ENCODE data around the gene TMCC1. TPM values are rescaled to one million over a fixed set of nuclear protein-coding genes. Genes with fewer than 3 reads are reported as not detected.

Gene TMCC1
- total RNA-seq, 1 experiment from 2014 or later, result 6.2 TPM

- H3K4me2 ChIP-seq (ENCODE audit: low read length), result no peak overlapping the region
- no TSS peak for BruUV-seq (replicated peaks)
- no peaks in the 10 kb centered on the region for H3K79me2 ChIP-seq (ENCODE audit: low read length)
- no peaks in the 10 kb centered on the region for H4K20me1 ChIP-seq (ENCODE audit: low read length)
- DNase-seq (peak; percentile 80), ATAC-seq (peak; percentile 96)
- no peak overlapping the region for H3K9ac ChIP-seq (ENCODE audit: low read length)
- intact Hi-C loops (cut with micrococcal nuclease), result loop anchor here (1.0 to 5.0 kb wide), 5 partner anchors 38 to 201 kb away; partner anchors contain the start of gene TMCC1
- no peaks in the 10 kb centered on the region for H3F3A ChIP-seq (ENCODE audit: low read length, unreplicated experiment)
- no peaks in the 10 kb centered on the region for H3K9me2 ChIP-seq (replicated peaks; ENCODE audit: low read length)
- H2AFZ ChIP-seq (ENCODE audit: low read length), result no peak overlapping the region
- TF ChIP-seq, protein P1, sequence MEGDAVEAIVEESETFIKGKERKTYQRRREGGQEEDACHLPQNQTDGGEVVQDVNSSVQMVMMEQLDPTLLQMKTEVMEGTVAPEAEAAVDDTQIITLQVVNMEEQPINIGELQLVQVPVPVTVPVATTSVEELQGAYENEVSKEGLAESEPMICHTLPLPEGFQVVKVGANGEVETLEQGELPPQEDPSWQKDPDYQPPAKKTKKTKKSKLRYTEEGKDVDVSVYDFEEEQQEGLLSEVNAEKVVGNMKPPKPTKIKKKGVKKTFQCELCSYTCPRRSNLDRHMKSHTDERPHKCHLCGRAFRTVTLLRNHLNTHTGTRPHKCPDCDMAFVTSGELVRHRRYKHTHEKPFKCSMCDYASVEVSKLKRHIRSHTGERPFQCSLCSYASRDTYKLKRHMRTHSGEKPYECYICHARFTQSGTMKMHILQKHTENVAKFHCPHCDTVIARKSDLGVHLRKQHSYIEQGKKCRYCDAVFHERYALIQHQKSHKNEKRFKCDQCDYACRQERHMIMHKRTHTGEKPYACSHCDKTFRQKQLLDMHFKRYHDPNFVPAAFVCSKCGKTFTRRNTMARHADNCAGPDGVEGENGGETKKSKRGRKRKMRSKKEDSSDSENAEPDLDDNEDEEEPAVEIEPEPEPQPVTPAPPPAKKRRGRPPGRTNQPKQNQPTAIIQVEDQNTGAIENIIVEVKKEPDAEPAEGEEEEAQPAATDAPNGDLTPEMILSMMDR (conservative IDR thresholded peaks at IDR 0.05; ENCODE audit: low read depth, low read length), result peak; percentile 80
- TF ChIP-seq EZH2phosphoT487 (IDR thresholded peaks at IDR 0.05; ENCODE audit: borderline replicate concordance, low read length) (no peak), EZH2 (IDR thresholded peaks at IDR 0.05; ENCODE audit: low read length, unreplicated experiment) (no peak)
- H3K27ac ChIP-seq (ENCODE audit: low read length), result no peak overlapping the region
- POLR2A ChIA-PET (ENCODE audit: unreplicated experiment), result interaction anchor here (0.6 kb wide), 2 partner anchors 33 to 60 kb away, joined by 4 read pairs; no protein-coding TSS in a partner anchor
- peaks cover 15% of the 10 kb centered on the region for H3K4me1 ChIP-seq (ENCODE audit: insufficient read depth, low read length)
- no peak overlapping the region for H3K4me3 ChIP-seq (ENCODE audit: low read length)
- CTCF ChIA-PET, result interaction anchor here (0.6 to 1.0 kb wide), 2 partner anchors 203 to 337 kb away, joined by 5 read pairs; no protein-coding TSS in a partner anchor
- H3K36me3 ChIP-seq (ENCODE audit: low read depth, low read length), result no peaks in the 10 kb centered on the region
- H3K9me3 ChIP-seq (ENCODE audit: low read length), result no peaks in the 10 kb centered on the region
- H3K27me3 ChIP-seq (ENCODE audit: low read length), result no peaks in the 10 kb centered on the region
These were observed 63.9 kb downstream of the TMCC1 start for GRCh38 chr3:129829640-129830039.

GRCh38 chr3:129827765-129828164 lies 65.7 kb downstream of the TMCC1 start:
- H3K9me3 ChIP-seq (ENCODE audit: low read length), result no peaks in the 10 kb centered on the region
- BruUV-seq (replicated peaks), result no TSS peak
- H3K79me2 ChIP-seq (ENCODE audit: low read length), result no peaks in the 10 kb centered on the region
- H2AFZ ChIP-seq (ENCODE audit: low read length), result no peak overlapping the region
- H3K27me3 ChIP-seq (ENCODE audit: low read length), result no peaks in the 10 kb centered on the region
- ChIA-PET CTCF (no interaction called here), POLR2A (ENCODE audit: unreplicated experiment) (no interaction called here)
- intact Hi-C loops (cut with micrococcal nuclease), result loop anchor here (5.0 kb wide), 1 partner anchor 65 kb away; the partner anchor contains the start of gene TMCC1
- H3K9me2 ChIP-seq (replicated peaks; ENCODE audit: low read length), result no peaks in the 10 kb centered on the region
- no peak overlapping the region for H3K9ac ChIP-seq (ENCODE audit: low read length)
- DNase-seq (no peak), ATAC-seq (no peak)
- no peak overlapping the region for H3K27ac ChIP-seq (ENCODE audit: low read length)
- peaks cover 15% of the 10 kb centered on the region for H3K4me1 ChIP-seq (ENCODE audit: insufficient read depth, low read length)
- no peaks in the 10 kb centered on the region for H3K36me3 ChIP-seq (ENCODE audit: low read depth, low read length)
- TF ChIP-seq, protein P1 (conservative IDR thresholded peaks at IDR 0.05; ENCODE audit: low read depth, low read length), result no peak
- TF ChIP-seq EZH2 (IDR thresholded peaks at IDR 0.05; ENCODE audit: low read length, unreplicated experiment), result no peak
- no peak for TF ChIP-seq EZH2phosphoT487 (IDR thresholded peaks at IDR 0.05; ENCODE audit: borderline replicate concordance, low read length)
- H3K4me2 ChIP-seq (ENCODE audit: low read length), result no peak overlapping the region
- no peak overlapping the region for H3K4me3 ChIP-seq (ENCODE audit: low read length)
- no peaks in the 10 kb centered on the region for H3F3A ChIP-seq (ENCODE audit: low read length, unreplicated experiment)
- H4K20me1 ChIP-seq (ENCODE audit: low read length), result no peaks in the 10 kb centered on the region

DNA sequence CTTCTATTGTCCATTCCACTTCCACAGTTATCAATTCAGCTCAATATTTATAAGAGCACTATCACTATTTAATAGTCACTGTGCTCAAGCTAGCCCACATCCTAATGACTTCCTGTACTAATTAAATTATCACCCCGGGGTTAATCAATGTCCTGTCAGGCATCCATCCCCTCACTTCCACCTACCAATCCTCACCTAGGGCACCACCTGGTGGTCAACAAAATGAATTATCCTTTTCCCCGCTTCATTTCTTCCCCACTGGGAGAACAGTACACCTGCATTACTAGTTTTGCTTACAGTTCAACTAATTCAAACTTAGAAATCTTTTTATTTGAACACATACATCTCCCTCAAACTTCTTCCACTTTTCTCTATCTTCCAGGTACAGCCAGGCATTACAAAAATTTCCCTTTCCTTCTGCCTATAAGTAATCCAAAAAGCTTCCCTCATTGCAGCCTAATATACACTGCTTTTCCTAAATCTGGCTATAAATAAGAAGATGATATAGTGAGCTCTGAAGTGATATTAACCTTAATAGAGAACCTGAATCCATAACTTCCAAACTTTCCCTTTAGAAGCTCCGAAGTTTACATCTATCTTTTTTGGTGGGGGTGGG lies 68.5 kb downstream of the TMCC1 start:
- no peaks in the 10 kb centered on the region for H4K20me1 ChIP-seq (ENCODE audit: low read length)
- TF ChIP-seq EZH2phosphoT487 (IDR thresholded peaks at IDR 0.05; ENCODE audit: borderline replicate concordance, low read length), result no peak
- TF ChIP-seq, protein P1 (conservative IDR thresholded peaks at IDR 0.05; ENCODE audit: low read depth, low read length), result peak; percentile 81
- ChIA-PET CTCF (interaction anchor here (0.7 kb wide), 1 partner anchor 30 kb away, joined by 3 read pairs; no protein-coding TSS in a partner anchor), POLR2A (ENCODE audit: unreplicated experiment) (no interaction called here)
- no peak overlapping the region for H3K4me3 ChIP-seq (ENCODE audit: low read length)
- H3K36me3 ChIP-seq (ENCODE audit: low read depth, low read length), result no peaks in the 10 kb centered on the region
- H3K9me3 ChIP-seq (ENCODE audit: low read length), result no peaks in the 10 kb centered on the region
- H3K9me2 ChIP-seq (replicated peaks; ENCODE audit: low read length), result no peaks in the 10 kb centered on the region
- H3K4me2 ChIP-seq (ENCODE audit: low read length), result no peak overlapping the region
- H3F3A ChIP-seq (ENCODE audit: low read length, unreplicated experiment), result no peaks in the 10 kb centered on the region
- peaks cover 4% of the 10 kb centered on the region for H3K4me1 ChIP-seq (ENCODE audit: insufficient read depth, low read length)
- intact Hi-C loops (cut with micrococcal nuclease), result loop anchor here (1.0 to 5.0 kb wide), 5 partner anchors 30 to 335 kb away; partner anchors contain the start of gene TMCC1
- peak; percentile 41 for ATAC-seq
- no peak overlapping the region for H3K27ac ChIP-seq (ENCODE audit: low read length)
- H3K27me3 ChIP-seq (ENCODE audit: low read length), result no peaks in the 10 kb centered on the region
- peak; percentile 62 for DNase-seq
- no peak overlapping the region for H3K9ac ChIP-seq (ENCODE audit: low read length)
- H3K79me2 ChIP-seq (ENCODE audit: low read length), result no peaks in the 10 kb centered on the region
- no peak overlapping the region for H2AFZ ChIP-seq (ENCODE audit: low read length)
- no TSS peak for BruUV-seq (replicated peaks)
